Limb (tissue), 2 donors: Measurements from ENCODE around the gene TPRG1L.

Experiments
- DNase-seq, 2 donors: peaks; one replicate each; pipeline ENCODE4 v3.0.0-alpha.2; 2016; ENCODE audit errors: extremely low spot score in 2 of 2

The TPRG1L gene

GRCh38 chr1:3663999-3664699, 39.3 kb downstream of the TPRG1L start:
- DNase-seq: no peak

- DNase-seq: no peak
Measured at GRCh38 chr1:3664700-3665375, 40.0 kb downstream of the TPRG1L start.

DNA sequence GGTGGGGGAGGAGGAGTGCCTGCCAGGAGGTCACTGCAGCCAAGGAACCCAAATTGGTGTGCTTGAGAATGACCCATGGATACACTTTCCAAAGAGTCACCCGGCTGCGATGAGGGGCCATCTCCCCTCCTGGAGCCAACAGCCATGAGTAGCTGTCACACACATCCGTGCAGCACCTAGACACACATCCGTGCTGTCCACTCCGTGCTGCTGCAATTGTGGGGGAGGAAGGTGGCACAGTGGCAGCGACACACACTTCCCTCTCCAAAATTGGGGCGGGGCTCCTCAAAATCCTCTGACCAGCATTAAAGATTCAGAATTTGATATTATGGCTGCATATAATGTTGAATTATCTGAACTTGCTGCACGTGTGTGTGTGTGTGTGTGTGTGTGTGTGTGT, 43.3 kb downstream of the TPRG1L start:
- no peak for DNase-seq

DNA sequence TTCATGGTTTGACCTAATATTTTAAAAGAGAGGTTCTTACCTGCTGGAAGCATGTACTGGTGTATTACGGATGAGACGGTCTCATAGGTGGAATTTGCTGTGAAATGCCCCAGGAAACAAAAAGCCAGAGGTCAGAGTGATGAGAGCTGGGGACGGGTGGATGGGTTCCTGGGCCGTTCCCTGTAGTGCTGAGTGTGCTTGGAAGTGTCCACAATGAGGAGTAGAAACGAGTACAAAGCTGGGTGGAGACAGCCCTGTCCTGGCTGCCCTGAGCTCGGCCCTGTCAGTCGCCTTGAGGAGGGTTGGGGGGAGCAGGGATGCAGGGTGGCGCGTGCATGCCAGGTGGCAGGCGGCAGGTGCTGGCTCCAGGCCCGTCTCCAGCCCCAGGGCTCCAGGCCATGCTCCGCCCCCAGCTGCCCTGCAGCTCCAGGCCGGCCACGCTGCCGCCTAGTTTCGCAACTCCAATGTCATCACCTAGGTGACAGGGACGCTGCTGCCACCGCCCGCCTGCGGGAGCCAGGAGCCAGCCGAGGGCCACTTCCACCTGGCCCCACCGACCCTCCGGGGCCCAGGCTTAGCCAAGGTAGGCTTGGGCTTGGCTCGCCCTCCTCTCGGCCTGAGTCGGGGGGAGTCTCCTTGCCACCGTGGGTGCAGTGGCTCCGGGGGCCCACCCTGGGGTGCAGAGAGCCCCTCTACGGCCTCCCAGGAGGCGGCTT, 43.9 kb downstream of the TPRG1L start:
- no peak for DNase-seq

- no peak for DNase-seq
Measured at GRCh38 chr1:3669421-3669821, 44.6 kb downstream of the TPRG1L start.

- no peak for DNase-seq
Measured at GRCh38 chr1:3669971-3670431, 45.2 kb downstream of the TPRG1L start.

DNA sequence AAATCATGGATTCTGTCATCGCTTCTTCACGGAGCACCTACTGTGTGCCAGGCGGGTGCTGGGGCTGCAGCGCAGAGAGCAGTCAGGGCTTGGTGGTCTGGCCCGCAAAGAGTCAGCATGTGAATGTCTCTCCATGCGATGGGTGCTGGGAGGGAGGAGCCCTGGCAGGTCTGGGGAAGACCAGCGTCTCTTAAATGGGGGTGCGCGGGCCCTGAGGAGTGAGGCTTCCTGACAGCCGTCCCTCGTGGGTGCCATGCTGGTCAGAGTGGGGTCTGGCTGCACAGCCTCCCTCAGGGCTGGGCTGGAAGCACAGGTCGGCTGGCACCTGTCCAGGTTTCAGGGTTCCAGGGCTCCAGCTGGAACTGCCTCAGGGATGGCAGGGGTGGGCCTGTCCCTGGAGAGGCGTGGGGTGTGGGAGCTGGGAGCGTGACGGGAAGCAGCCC, 46.0 kb downstream of the TPRG1L start:
- no peak for DNase-seq

DNA sequence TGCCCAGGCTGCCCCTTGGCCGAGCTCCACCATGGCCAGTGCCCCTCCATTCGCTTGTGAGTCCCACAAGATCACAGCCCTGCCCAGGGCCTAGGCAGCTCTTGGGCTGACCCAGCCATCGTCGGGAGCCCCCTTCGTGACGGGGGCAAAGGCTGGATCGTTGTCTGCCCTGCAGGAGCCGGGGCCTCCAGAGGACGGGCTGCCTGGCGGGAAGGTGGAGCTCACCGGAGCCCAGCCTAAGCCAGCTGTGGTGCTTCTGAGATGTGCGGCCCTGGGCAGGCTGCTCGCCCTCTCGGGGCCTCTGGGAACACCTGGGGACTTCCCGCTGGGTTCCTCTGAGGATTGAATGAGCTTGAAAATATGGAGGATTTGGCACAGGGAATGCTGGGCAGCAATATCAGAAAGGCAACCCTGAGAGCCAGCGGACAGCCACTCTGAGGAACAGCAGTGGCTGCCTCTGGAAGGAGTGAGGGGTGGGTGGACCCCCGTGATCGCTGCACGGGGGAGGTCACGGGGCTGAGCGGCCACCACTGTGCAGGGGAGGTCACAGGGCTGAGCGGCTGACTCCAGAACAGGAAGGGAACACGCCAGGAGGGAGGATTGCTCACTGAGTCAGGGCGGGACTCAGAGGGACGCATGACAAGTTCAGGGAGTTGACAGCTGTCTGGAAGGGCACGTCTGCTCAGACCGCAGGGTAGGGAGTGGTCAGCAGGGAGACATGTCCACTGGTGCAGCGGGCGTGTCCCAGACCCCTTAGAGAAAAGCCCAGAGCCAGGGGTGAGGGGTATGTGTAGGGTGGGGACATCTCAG, 46.8 kb downstream of the TPRG1L start:
- DNase-seq: no peak

- DNase-seq: no peak
Measured at GRCh38 chr1:3672231-3672970, 47.6 kb downstream of the TPRG1L start.

DNA sequence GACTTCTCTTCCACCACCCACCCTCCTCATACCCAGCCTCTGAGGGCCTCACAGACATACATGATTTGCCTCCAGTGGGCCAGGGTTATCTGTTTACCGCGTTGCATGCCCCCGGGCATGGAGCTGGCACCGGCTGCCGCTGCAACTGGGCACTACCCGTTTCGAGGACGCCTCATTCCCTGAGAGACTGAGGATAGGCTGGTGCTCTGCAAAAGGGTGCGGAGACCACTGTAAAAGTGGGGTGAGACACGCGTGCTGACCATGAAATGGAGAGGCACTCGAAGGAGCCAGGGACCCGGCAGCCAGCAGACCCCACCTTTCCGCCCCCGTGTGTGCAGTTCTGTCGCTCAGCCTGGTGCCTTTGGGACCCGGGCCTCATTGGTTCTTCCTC, 48.2 kb downstream of the TPRG1L start:
- no peak for DNase-seq

DNA sequence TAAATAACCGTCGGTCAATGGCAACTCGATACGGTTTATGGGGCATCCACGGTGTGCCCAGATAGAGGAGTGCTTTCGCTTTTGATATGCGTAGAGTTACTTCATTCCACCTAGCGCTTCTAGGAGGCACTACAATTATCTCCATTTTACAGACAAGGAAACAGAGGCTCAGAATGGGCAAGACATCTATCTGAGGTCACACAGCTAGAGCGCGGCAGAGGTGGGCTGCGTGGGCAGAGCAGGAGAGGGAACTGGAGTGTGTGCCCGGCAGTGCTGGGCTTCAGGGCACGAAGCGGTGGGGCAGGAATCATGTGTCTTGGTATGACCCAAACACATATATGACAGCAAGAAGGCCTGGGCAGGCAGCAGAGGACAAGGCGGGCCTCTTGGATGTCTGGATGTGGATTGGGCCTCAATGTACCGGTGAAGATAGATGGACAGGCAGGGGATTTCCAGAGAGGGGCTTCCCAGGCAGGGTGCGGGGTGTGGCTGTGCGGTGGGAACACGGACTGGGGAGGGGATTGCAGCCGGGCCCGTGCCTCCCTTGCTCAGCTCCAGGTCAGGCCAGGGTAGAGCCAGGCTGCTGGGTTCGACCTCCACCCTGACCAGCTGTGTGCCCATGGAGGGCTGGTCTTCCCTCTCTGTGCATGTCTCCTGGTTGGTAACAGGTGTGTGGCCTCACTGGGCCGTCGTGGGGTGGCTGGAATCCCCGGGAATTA, 48.7 kb downstream of the TPRG1L start:
- DNase-seq: no peak

DNA sequence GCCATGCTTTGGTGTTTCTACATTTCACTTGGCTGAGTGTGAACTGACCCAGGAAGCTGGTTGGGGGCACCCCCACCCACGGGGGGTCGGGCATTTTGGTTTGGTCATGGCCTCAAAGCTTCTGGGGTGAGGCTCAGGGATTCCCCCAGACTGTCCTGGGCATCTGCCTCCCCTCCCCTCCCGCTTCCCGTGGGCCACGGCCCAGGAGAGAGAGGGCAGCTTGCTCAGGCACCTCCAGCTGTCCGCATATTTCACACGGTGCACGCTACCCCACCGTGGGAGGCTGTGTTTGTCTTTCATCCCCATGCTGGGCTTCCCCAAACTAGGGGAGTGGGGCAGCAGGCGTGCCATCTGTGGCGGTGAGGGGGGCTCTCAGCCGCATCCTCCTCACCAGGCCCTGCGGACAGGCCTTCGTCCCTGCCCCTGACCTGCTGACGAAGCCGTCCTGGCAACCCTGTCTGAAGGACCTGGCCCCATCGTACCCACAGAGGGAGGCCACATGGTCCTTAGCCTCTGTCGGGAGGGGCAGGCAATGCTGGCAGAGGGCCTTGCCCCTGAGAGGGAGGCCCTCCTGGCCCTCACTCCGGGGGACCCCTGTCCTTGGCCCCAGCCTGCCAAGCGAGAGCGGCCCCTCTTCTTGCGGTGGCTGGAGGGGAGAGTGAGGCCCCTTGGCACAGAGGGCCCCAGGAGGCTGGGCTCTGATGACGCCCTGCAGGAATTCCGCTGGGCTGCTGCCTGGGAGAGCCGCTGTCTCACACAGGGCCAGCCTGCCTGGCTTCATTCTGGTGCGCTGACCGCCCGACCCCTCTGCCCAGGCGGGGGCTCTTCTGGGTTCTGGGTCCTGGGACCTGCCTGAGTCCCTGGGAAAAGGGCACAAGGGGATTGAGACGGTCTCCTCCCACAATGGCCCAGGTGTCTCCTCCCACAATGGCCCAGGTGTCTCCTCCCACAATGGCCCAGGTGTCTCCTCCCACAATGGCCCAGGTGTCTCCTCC, 49.6 kb downstream of the TPRG1L start:
- no peak for DNase-seq

GRCh38 chr1:3675436-3675835, 50.6 kb downstream of the TPRG1L start:
- no peak for DNase-seq

DNA sequence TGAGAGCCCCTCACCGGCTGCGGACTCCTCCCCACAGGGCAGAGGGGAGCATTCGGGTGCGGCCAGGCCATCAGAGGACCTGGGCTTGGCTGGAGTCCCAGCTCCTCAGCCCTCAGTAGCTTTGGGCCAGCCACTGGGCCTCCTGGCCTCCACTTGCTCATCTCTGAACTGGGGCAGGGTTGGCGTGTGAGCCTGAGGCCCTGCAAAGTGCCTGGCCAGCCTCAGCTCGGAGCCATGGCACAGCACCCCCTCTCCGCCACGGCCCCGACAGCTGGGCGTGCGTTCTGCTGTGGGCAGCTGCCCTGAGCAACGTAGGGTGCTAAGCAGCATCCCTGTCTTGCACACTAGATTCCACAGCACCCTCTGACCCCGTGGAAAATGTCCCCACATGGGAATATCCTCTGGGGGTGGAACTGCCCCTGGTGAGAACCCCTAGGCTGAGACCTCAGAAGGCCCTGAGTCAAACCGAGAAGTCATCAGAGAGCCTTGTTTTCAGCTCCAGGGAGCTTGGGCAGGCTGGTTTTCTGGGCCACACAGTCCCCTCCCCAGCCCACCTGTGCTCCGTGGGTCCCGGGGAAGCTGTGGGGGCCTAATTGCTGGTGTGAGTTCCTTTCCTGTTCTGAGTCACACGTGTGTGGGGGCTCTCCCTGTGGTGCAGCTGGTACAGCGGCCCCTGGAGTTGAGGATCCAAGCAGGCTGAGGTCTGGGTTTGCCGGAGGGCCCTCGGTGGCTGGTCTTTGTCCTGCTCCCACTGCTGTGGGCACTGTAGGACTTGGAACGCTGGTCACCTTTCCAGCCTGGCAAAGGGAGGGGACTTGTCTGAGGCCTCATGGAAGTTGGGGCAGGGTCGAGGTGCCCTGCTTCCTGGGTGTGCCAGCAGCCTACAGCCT, 52.0 kb downstream of the TPRG1L start:
- no peak for DNase-seq

GRCh38 chr1:3677484-3677883, 52.7 kb downstream of the TPRG1L start:
- DNase-seq: no peak

- DNase-seq: no peak
Measured at GRCh38 chr1:3678361-3679097, 53.7 kb downstream of the TPRG1L start.

GRCh38 chr1:3679098-3679555, 54.3 kb downstream of the TPRG1L start:
- DNase-seq: no peak
